Endometrium (tissue), 2 donors: ENCODE results near the gene THEM4.
"Not testable (repeated sequence)": the region's sequence is repeated elsewhere in the genome, so short reads cannot be mapped to it uniquely, and the experiment has no call there.

Experiments
- FAIRE-seq: peaks from 2 replicates; lab custom pipeline; 2012; peaks lifted over from hg19 to GRCh38; lab: Jason Lieb, UNC
- donor health status: control.
- donor health status: control.

The THEM4 gene

DNA sequence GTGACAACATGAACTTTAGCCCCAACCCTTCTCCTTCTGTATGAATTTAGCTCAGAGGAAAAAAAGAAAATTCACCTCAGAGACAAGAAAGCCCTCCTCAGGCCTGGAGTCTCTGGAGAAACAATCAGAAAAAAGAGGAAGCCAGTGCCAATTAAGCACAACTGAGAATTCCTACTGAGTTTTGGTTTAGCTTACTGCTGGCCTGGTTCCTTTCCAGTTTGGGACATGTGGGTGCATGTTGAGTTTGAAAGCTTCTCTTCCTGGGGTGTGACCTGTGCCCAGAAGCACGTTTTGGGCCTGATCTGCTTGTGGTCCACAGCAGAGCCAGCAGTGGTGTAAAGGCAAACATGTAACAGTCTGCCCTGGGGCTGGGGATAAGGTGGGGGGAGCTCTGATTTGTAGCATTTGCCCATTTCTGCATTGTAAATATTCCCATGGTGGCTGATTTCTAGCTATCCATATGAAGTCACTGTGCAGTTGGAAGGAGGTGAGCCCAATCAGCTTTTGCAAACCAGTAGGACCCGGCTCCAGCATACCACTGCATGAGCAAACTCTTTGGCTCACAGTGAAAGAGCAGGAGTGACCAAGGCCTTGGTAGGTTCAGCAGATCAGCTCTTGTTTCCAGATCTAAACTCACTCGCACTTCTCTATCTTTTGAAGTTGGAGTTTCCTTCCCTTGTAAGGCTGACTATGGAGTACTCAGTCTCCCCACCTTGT, 51.1 kb downstream of the THEM4 start:
- no peak for FAIRE-seq

DNA sequence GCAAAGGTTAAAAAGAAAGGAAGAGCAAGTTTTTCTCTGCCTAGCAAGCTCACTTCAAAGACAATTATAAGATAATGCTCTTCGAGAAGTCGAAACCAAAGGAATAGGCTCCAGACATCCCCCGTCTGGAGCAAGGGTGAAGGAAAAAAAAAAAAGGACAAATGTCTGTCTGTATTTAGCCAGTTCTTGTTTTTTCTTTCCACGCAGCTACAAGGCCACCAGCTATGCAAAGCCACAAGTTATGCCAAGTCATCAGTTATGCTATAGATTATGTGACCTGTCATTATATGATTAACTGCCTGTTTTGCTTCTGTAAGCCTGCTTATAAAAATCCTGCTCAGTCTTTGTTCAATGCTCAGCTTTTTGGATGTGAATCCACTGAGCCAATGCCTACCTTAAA, 53.4 kb downstream of the THEM4 start:
- no peak for FAIRE-seq

DNA sequence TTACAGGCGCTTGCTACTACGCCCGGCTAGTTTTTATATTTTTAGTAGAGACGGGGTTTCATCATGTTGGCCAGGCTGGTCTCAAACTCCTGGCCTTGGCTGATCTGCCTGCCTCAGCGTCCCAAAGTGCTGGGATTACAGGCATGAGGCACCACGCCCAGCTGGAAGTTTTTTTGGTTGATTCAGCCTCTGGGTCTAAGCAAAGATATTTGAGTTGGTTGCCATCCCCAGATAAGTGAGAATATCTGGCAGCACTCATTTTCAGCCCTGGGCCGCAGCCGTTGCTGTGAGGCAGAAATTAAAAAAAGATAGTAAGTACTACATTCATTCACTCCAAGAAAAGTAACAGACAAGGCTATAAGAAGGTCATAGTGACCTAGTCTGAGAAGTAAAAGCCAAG, 53.8 kb downstream of the THEM4 start:
- not testable (repeated sequence) for FAIRE-seq

DNA sequence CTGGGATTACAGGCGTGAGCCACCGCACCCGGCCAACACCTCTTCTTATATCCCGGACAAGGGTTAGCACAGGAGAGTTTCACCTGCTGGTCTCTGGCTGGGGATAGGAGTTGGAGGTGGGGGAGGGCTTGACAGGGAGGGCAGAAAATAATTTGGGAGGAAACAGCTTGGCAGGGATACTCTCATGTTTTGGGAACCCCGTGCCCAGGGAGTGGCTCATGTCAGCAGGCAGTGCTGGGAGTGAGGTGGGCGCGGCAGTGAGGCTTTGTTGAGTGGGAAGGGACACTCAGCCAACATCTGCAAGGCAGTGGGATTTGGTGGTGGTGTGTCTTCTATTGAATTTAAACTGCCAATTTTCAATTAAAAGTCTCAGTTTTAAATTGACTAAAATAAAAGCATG, 54.7 kb downstream of the THEM4 start:
- FAIRE-seq: no peak

DNA sequence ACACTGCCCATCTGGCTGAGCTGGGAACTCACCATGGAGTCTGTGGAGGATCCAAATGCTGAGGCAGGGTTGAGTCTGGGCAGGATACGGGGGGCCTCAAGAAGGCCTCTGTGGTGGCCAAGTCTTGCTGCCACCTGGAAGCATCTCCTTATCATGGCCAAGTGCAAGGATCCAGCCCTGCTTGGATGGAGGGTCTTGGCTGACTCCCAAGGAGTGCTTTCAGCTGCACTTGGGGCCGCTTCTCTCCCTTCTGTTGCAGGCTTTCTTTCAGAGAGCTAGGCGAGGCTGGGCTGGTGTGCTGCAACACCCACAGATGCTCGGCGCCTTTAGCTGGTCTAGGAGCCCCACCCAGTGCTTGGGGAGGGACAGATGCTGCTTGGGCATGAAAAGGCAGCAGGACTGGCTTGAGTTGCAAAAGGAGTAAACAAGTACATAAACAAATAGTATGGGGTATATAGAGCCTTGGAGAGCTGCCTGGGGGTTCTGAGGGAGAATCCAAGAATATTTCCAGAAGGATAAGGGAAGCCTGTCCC, 55.8 kb downstream of the THEM4 start, which contains the start of gene THEM5:
Gene THEM5 (minus strand): TSS at position 302 of the 533 bp plus-strand sequence. CDS start 147 bp downstream, at position 155.
- no peak for FAIRE-seq

DNA sequence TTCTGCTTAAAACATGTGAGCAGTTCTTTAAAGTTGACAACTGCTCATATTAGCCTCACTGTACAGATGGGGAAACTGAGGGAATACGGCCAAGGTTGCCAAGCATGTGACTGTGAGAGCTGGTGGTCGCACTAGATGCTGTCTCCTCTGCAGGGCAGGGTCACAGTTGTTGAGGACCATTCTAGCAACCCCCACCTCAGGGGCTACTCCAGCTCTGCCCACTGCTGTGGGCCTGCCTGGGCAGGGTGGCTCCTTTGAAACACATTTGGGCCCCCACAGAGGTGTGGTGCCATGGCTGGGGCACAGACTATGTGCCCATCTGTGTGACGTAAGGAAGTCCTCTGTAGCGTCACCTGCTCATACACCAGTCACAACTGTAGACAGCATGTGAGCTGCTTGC, 56.6 kb downstream of the THEM4 start:
- no peak for FAIRE-seq

DNA sequence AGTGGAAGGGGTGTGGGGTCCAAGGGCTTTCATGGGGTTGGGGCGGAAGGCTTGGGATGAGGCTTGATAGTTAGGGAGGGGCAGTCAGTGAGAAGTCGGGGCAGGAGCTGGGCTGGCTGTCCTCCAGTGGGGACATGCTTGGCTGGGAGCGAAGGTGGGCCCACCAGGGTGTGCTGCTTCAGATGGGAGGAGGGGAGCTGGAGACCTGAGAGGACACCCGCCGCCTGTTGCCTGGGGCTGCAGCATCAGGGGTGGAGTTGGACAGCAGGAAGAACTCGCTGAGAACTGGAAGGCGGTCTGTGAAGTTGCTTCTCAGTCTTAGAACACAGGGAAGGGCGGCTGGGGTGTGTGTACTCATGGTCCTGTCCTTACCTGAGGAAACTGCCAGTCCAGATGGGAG, 57.4 kb downstream of the THEM4 start:
- no peak for FAIRE-seq

DNA sequence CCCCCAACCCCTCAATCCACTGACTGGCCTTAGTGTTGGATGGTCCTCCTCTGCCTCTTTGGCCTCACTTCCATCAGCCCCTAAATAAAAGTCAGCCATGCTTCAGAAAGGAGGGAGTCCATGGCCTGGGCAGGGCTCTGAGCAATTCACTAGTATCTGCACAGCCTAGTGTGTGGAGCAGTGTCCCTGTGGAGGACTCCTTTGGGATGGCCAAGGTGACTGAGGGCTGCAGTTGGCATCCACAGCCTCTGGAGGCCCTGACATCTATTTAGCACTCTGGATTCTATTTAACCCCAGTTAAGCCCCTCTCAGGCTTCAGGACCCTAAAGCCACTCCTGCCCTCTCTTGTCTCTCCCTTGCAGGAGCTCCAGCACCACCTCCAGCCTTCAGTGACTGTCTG, 59.4 kb downstream of the THEM4 start:
- no peak for FAIRE-seq

DNA sequence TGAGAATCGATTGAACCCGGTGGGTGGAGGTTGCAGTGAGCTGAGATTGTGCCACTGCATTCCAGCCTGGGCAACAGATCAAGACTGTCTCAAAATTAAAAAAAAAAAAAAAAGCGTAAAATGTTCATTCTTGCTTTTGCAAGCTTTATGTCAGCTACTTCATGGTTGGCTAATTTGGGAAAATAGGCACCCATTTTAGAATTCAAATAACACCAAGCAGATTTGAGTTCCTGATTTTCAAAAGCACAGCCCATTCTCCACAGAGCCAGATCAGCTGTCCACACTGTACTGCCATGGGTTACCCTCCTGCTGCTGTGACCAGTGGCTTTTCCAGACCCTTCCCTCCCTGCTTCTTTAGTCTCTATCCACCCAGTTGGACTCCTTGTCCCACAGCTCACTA, 60.2 kb downstream of the THEM4 start:
- FAIRE-seq: no peak

DNA sequence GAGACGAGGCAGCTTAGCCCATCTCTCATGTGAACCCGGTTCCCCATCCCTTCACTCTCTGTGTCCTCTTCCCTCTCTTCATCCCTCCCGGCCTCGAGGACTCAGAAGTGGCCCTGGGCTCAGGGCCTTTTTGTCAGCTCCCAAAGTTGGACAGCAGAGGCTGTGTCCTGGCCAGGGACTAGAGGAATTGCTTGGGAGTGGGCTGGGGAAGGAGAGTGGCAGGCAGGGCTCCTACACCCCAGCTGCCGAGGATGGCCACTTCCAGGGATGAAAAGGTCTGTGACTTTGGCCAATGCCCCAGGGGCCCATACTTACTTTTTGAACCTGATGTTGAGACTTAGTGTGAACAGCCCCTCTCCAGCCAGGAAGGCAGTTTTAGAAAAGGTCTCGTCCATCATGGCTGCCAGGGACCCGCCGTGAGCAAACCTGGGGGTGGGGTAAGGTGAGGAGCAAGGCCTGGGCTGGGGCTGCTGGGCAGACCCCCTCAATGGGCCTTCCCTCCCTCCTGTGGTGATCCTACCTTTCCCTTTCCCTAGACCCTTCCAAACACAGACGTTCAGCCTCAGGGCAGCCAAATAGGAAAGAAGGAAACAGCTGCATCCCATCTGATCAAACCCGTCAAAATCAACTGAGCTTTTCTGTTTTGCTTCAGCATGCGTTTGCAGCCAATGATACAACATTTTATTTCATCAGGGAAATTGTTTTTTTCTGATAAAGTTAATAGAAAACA, 61.3 kb downstream of the THEM4 start:
- no peak for FAIRE-seq

DNA sequence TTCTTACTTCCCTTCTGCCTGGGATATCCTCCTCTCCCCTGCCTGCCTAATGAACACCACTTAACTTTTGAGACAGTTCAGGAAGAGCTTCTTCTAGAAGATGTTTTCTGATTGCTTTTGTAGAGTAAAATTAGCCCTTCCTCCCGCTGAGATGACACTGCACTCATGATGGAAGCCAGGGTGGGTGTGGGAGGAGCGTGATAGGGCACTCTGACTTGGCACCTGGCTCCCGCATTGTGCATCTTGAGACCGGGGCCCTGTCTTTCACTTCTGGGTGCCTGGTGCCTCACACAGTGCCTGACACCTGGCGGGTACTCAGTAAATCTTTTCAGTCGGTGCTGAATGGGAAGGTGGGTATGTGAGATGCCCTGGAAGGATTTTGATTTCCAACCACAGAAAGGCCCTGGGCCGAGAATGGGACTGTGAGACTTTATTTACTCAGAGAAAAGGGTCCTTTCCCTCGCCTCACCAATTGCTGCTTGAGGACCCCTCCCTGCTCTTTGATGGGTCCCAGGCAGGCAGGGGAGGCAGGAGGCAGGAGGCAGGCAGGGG, 62.5 kb downstream of the THEM4 start:
- no peak for FAIRE-seq

DNA sequence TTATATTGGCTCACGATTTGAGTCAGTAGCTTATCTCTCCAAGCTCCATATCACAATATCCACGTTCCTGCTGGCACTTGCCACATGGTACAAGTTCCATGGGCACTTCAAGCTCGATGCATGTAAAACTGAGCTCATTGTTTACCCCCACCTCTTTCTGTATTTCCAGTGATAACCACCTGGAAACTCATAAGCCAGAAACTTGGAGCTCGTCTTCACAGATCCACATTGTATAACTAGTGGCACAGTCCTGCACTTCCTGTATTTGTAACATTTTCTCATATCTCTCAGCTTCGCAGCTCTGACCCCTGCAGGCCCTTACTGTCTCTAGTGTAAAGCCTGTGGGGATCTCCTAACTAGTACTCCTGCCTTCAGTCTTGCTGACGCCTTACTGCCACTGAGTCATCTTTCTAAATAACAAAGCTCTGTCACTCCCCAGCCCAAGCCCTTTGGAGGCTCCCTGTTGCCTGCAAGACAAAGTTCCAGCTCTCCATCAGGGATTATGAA, 63.2 kb downstream of the THEM4 start:
- FAIRE-seq: no peak

DNA sequence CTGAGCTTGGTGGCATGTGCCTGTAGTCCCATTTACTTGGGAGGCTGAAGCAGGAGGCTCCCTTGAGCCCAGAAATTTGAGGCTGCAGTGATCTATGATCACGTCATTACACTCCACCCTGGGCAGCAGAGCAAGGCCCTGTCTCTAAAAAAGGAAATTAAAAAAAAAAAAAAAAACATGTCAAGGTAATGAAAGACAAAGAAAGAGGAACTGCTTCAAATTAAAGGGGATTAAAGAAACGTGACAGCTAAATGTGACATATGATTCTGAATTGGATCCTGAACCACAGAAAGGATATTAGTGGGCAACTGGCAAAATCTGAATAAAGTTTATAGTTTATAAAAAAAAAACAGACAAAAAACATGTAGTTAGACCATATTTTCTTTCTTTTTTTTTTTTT, 65.9 kb downstream of the THEM4 start:
- FAIRE-seq: no peak

DNA sequence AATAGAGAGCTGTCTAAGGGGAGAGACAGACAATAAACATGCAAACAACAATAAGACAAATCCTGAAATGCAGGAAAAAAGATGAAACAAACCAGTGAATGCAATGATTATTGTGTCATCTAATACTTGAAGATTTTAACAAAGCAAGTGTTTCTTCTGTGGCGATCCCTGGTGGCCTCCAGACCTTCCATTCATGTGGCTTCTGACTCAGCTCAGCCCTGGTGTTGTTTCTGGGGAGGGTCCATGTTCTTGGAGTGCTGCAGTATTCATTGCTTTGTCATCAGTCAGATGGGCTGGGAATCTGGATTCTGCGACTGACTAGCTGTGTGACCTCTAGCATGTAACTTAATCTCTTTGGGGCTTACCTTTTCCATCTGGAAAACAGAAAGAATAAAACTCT, 68.2 kb downstream of the THEM4 start:
- FAIRE-seq: no peak

DNA sequence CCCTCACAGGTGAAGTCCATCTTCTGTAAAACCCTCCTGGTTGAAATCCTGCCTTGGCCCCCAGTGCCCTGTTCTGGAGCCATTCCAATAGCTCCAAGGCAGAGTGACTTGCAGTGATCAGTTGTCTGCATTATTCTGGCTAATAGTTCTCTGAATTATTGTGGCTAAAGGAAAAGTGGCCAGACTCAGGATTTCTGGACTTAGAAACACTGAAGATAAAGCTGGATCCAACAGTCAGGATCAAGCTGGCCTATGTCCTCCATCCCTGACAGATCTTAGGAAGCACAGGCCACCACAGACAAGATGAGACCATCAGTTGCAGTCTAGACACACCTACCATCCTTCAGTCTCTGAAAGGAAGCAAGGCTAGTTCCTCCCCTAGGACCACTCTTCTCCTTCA, 68.9 kb downstream of the THEM4 start:
- FAIRE-seq: no peak

DNA sequence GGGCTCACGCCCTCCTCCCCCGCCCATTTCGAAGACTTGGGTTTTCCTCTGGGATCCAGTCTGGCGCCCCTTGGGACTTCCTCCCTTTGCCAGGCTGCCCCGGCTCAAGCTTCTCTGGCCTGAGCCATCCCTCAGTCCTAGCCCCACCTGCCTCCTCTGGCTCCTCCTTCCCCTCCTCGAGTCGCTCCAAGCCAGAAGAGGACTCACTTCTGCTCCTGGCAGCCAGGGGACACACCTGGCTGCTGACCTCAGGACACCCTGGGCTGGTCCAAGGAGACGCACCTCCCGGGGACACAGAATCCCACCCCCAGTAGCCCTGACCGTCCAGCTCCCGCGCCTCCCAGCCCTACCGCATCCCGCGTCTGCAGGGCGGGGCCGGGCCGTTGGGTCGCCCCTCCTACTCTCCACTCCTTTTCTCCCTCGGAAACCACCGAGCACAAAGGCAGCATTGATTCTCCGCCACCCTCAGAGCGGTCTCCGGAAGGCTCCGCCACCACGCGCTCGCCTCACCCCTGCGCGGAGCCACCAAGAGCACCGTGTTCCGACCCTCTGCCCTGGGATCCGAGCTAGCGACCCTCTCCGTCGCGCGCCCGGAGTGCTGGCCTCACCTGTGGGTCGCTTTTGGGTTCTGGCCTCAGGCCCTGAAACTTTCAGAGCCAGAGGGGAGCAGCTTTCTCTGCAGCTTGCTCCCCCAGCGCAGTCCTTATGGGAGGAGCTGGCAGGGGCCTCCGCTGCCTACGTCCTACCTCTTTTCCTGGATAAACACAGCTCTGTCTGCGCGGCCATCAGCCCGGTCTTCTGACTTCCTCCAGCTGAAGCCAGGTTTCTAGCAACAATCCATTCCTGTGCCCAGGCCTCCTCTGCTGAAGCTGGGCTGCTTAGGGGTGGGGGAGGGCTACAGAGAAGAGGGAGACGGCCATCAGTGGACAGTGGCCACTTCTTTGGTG, 69.6 kb downstream of the THEM4 start, which contains the start of gene C2CD4D:
Gene C2CD4D (minus strand): TSS at position 364 of the 947 bp plus-strand sequence. CDS start 831 bp downstream, outside the sequence.
- FAIRE-seq: no peak

DNA sequence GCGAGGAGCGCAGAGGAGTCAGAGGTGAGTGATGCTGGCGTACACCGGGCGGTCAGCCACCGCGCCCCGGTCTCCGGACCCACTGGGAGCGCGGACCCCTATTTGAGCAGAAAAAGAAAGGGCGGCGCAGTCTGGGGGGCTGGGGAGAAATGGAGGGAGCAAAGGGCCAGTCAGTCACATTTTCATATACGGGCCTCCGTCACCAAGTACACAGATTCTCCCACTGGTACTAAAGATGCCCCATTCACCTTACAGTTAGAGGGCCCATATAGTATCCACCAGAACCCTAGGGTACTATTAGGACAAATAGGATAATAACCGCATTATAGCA, 70.3 kb downstream of the THEM4 start:
- no peak for FAIRE-seq

DNA sequence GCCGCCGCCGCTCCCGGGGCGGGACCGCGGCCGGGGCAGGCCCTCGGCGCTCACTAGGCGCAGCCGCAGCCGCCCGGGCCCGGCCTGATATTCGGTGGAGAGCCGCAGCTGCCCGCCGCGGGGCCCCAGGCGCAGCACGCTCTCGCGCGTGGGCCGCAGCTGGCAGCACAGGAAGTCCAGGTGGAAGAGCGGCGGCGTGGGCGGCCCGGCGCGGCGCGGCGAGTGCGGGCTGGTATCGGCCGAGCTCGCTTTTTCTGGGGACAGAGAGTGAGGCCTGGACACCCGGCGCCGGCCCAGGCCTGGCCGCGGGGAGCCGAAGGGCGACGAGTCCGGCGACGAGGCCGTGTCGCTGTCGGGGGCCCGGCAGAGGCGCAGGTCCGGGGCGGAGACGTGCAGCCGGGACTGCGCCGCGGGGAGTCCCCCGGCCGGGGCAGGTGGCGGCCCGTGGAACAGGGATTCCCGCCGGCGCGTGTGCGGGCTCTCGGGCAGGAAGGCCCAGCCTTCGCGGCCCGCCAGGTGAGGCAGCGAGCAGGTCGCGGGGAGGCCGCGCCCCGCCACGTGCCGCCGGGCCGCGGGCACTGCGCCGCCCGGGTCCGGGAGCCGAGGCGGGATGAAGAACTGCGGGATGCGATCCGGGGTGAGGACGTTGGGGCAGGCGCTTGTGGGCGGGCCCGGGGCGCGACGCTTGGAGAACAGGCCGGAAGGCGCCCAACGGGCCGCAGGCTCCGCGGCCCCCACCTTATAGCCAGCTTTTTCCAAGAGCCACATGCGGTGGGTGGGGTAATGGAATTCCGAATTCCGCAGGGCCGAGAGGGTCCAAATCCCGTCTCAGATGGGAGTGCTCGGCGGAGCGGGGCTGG, 70.9 kb downstream of the THEM4 start:
- FAIRE-seq: no peak

DNA sequence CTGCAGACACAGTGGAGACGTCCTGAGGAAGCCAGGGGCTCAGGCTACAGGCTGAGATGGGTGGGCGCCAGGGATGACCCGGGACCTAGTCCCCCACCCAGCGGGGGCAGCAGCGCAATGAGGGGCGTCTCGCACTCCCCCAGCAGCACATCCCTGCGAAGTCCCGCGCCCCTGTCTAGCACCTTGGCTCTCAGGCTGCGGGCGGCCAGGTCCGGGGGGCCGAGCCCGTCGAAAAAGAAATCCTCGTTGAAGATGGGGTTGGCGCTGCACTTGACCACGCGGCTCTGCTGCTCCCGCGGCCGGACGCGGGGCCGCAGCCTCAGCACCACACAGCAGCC, 71.5 kb downstream of the THEM4 start:
- FAIRE-seq: no peak

DNA sequence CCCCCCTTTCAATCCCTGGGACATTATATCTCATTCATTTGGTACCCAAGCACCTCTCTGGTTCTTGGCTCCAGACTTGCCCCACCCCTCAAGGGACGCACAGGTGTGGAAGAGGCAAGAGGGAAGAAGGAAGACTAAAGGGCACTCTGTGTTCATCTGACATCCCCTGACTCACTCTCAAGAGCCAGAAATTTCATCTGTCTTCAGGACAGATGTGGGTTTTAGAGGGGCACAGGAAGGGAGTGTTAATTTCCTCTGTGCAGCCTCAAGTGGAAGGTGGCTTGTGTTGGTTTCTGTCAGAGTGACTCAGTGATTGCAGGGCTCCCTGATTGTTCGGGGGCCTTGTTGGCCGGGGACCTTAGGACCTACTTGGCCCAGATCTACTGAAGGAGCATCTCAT, 72.1 kb downstream of the THEM4 start:
- no peak for FAIRE-seq

DNA sequence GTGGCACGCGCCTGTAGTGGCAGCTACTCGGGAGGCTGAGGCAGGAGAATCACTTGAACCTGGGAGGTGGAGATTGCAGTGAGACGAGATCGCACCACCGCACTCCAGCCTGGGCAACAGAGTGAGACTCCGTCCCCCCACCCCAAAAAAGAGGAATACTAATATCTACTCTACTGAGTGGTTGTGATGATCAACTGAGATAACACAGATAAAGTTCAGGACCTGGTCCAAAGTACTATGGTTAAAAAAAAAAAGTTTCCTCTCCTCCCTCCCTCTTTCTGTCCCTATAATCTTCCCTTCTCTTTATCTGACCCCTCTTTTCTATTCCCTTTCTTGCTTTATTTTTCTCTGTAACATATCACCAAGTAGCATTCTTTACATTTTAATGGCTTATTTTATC, 73.7 kb downstream of the THEM4 start:
- no peak for FAIRE-seq
